NB4 (cell line): Measurements from ENCODE around the gene SLC2A9.

ENCODE experiments used
- DNase-seq: peaks from one replicate; pipeline ENCODE4 v3.0.0; 2010; ENCODE audit warnings: low read depth
- H3K4me3 ChIP-seq: one replicate; pipeline ENCODE4 v1.5.1; 2011; ENCODE audit warnings: mild to moderate bottlenecking, low read depth, low read length, moderate library complexity
- CTCF ChIP-seq: IDR thresholded peaks from one replicate; pipeline ENCODE4 v1.5.1; 2012; ENCODE audit warnings: low read depth, low read length
- MAX ChIP-seq: IDR thresholded peaks from 2 replicates; pipeline ENCODE4 v1.6.1; 2011; ENCODE audit warnings: low read depth, low read length
- MYC ChIP-seq: IDR thresholded peaks from 2 replicates; pipeline ENCODE4 v1.6.1; 2011; ENCODE audit warnings: low read depth, low read length
- POLR2A ChIP-seq: IDR thresholded peaks from 2 replicates; pipeline ENCODE4 v1.6.1; 2011; ENCODE audit warnings: mild to moderate bottlenecking; ENCODE audit not compliant: insufficient read length; ENCODE audit errors: extremely low read depth

SLC2A9 gene

GRCh38 chr4:9899306-9900055 lies 121.8 kb downstream of the SLC2A9 start:
- H3K4me3 ChIP-seq = no peak overlapping the region
- TF ChIP-seq CTCF = no peak
- no peak for TF ChIP-seq POLR2A
- no peak for TF ChIP-seq MAX
- no peak for TF ChIP-seq MYC
- no peak for DNase-seq

- peak; percentile 48 for DNase-seq
- no peak overlapping the region for H3K4me3 ChIP-seq
- TF ChIP-seq MYC = no peak
- TF ChIP-seq CTCF = peak; percentile 15
Observed at GRCh38 chr4:9898596-9899305, 122.5 kb downstream of the SLC2A9 start.

- no peak for TF ChIP-seq POLR2A
- no peak for TF ChIP-seq MYC
- no peak for TF ChIP-seq CTCF
- no peak for TF ChIP-seq MAX
- H3K4me3 ChIP-seq = no peak overlapping the region
- no peak for DNase-seq
Observed at GRCh38 chr4:9895333-9895705, 126.0 kb downstream of the SLC2A9 start.

- no peak for DNase-seq
- no peak overlapping the region for H3K4me3 ChIP-seq
- TF ChIP-seq MYC = no peak
- TF ChIP-seq CTCF = no peak
- no peak for TF ChIP-seq MAX
- TF ChIP-seq POLR2A = no peak
Observed at GRCh38 chr4:9894644-9895332, 126.5 kb downstream of the SLC2A9 start.

- no peak for DNase-seq
- no peak overlapping the region for H3K4me3 ChIP-seq
- TF ChIP-seq MAX (no peak), CTCF (no peak), MYC (no peak), POLR2A (no peak)
Observed at GRCh38 chr4:9893329-9894108, 127.8 kb downstream of the SLC2A9 start.
